GM12878 (cell line): ENCODE results near the gene IL18RAP. TPM values are rescaled to one million over a fixed set of nuclear protein-coding genes. Genes with fewer than 3 reads are reported as not detected.

Experiments used
- ATAC-seq: fragments of 200-7000 bp; cut with Tn5 transposase; 3 replicates; pipeline ENCODE4 v1.9.1; 2020; ENCODE audit warnings: mild to moderate bottlenecking, moderate library complexity
- BruUV-seq: library from RNA; stranded (reverse); fragments of 400-500 nt; replicated peaks from 2 replicates; lab custom pipeline; 2021; lab: Mats Ljungman, UMichigan
- CTCF ChIA-PET: fragments of 300-600 bp; sonication (Branson Sonifier 250); formaldehyde crosslinking; extraction: SDS; loops from one replicate; lab custom pipeline; 2021; ENCODE audit warnings: inconsistent platforms; lab: Yijun Ruan, JAX
- POLR2A ChIA-PET: fragments of 350-600 bp; formaldehyde crosslinking; extraction: SDS; loops from one replicate; lab custom pipeline; 2021; ENCODE audit warnings: inconsistent platforms; lab: Charles Lee
- RAD21 ChIA-PET: fragments of 300-600 bp; sonication (Branson Sonifier 250); formaldehyde crosslinking; loops from one replicate; lab custom pipeline; 2023; ENCODE audit warnings: antibody characterized with exemption; ENCODE audit not compliant: unreplicated experiment; lab: Charles Lee
- SMC1A ChIA-PET: fragments of 300-600 bp; sonication (Branson Sonifier 250); formaldehyde crosslinking; loops from one replicate; lab custom pipeline; 2023; ENCODE audit not compliant: unreplicated experiment, uncharacterized antibody; lab: Charles Lee
- DNase-seq: peaks from one replicate; pipeline ENCODE4 v3.0.0-alpha.2; 2011; ENCODE audit warnings: low read depth, low spot score
- FAIRE-seq: peaks from 3 replicates; lab custom pipeline; 2011; peaks lifted over from hg19 to GRCh38; lab: Jason Lieb, UNC
- H2AFZ ChIP-seq: 2 replicates; pipeline ENCODE4 v1.6.0; 2011; ENCODE audit warnings: low read depth, low read length, control low read depth; ENCODE audit not compliant: control insufficient read depth
- H3K27ac ChIP-seq: 2 replicates; pipeline ENCODE4 v1.5.1; 2011; ENCODE audit warnings: control low read depth; ENCODE audit not compliant: control insufficient read depth, insufficient read depth
- H3K27me3 ChIP-seq, 2 experiments: replicated peaks in 1 of 2; 2 replicates each; pipeline versions ENCODE4 v1.6.0 to v1.6.1; 2011; ENCODE audit warnings: low read length in 1 of 2; ENCODE audit not compliant: control insufficient read depth in 2 of 2, insufficient read depth in 2 of 2
- H3K36me3 ChIP-seq, 2 experiments: 2 replicates each; pipeline ENCODE4 v1.5.1; 2011; ENCODE audit warnings: low read length in 1 of 2; ENCODE audit not compliant: control insufficient read depth in 2 of 2, insufficient read depth in 2 of 2
- H3K4me1 ChIP-seq: 2 replicates; pipeline ENCODE4 v1.6.1; 2011; ENCODE audit warnings: mild to moderate bottlenecking, low read length, moderate library complexity, mixed read lengths; ENCODE audit not compliant: control insufficient read depth, insufficient read depth
- H3K4me2 ChIP-seq: 2 replicates; pipeline ENCODE4 v1.6.0; 2011; ENCODE audit warnings: control low read depth; ENCODE audit not compliant: control insufficient read depth, insufficient read depth
- H3K4me3 ChIP-seq: fragments of 200-600 bp; sonication (generic); 2 replicates; pipeline ENCODE4 v1.5.1; 2016
- H3K79me2 ChIP-seq: 2 replicates; pipeline ENCODE4 v1.6.0; 2011; ENCODE audit warnings: low read length; ENCODE audit not compliant: control insufficient read depth, insufficient read depth
- H3K9ac ChIP-seq: 2 replicates; pipeline ENCODE4 v1.8.0; 2011; ENCODE audit warnings: low read length, control low read depth, mixed read lengths; ENCODE audit not compliant: control insufficient read depth, insufficient read depth
- H3K9me3 ChIP-seq: replicated peaks from 3 replicates; pipeline ENCODE4 v1.5.1; 2011; ENCODE audit warnings: mild to moderate bottlenecking, low read length; ENCODE audit not compliant: control insufficient read depth, insufficient read depth
- H4K20me1 ChIP-seq: 2 replicates; pipeline ENCODE4 v1.6.0; 2011; ENCODE audit not compliant: control insufficient read depth, insufficient read depth
- BHLHE40 ChIP-seq, 2 experiments: fragments of 450-650 bp in 1 of 2; IDR thresholded peaks; 2 replicates each; pipeline ENCODE4 v1.6.1; 2011 to 2017; ENCODE audit warnings: low read depth in 2 of 2, borderline replicate concordance in 1 of 2, improper control_type of control experiment in 1 of 2, low read length in 1 of 2, mild to moderate bottlenecking in 1 of 2
- HDAC2 ChIP-seq: fragments of 200-600 bp; sonication (generic); IDR thresholded peaks from 2 replicates; pipeline ENCODE4 v1.6.1; 2017
- HDGF ChIP-seq: fragments of 450-650 bp; IDR thresholded peaks from 2 replicates; pipeline ENCODE4 v1.6.1; 2016; ENCODE audit warnings: antibody characterized with exemption
- JUNB ChIP-seq: IDR thresholded peaks from 2 replicates; pipeline ENCODE4 v1.6.1; 2016; ENCODE audit warnings: antibody characterized with exemption, mild to moderate bottlenecking
- KDM1A ChIP-seq: fragments of 200-600 bp; sonication (generic); IDR thresholded peaks from 2 replicates; pipeline ENCODE4 v1.6.1; 2016; ENCODE audit warnings: borderline replicate concordance
- MTA2 ChIP-seq: fragments of 450-650 bp; IDR thresholded peaks from 2 replicates; pipeline ENCODE4 v1.6.1; 2016; ENCODE audit warnings: low read depth, mild to moderate bottlenecking, moderate library complexity
- NBN ChIP-seq: fragments of 450-650 bp; IDR thresholded peaks from 2 replicates; pipeline ENCODE4 v1.6.1; 2016
- NR2C2 ChIP-seq: IDR thresholded peaks from 2 replicates; pipeline ENCODE4 v1.6.1; 2011; ENCODE audit warnings: borderline replicate concordance, low read depth; ENCODE audit not compliant: control insufficient read depth, insufficient read length
- RELB ChIP-seq: fragments of 450-650 bp; IDR thresholded peaks from 2 replicates; pipeline ENCODE4 v1.6.1; 2017; ENCODE audit warnings: low read depth, mild to moderate bottlenecking, moderate library complexity
- SMAD5 ChIP-seq: IDR thresholded peaks from 2 replicates; pipeline ENCODE4 v1.6.1; 2016; ENCODE audit warnings: antibody characterized with exemption, low read depth
- SMARCA5 ChIP-seq: fragments of 450-650 bp; IDR thresholded peaks from 2 replicates; pipeline ENCODE4 v1.6.1; 2017; ENCODE audit warnings: mild to moderate bottlenecking
- TAF1 ChIP-seq: IDR thresholded peaks from 2 replicates; pipeline ENCODE4 v1.6.1; 2011; ENCODE audit warnings: mild to moderate bottlenecking, low read depth, low read length, borderline replicate concordance
- TBL1XR1 ChIP-seq: IDR thresholded peaks from 2 replicates; pipeline ENCODE4 v1.6.1; 2012; ENCODE audit warnings: low read depth, low read length, improper control_type of control experiment
- ZZZ3 ChIP-seq: IDR thresholded peaks from 2 replicates; pipeline ENCODE4 v1.6.1; 2011; ENCODE audit warnings: low read depth; ENCODE audit not compliant: control insufficient read depth, insufficient read length
- WGBS: methylation state at CpG from one replicate; pipeline ENCODE4 v1.1.6; 2016; ENCODE audit warnings: low lambda C conversion rate; ENCODE audit not compliant: insufficient replicate concordance, insufficient coverage; ENCODE audit errors: missing lambda C conversion rate; 5-methylcytosine and 5-hydroxymethylcytosine counted together
- in situ Hi-C: fragments of 300-500 bp; cut with MboI; formaldehyde crosslinking; loops from 9 replicates; pipeline ENCODE4 v1.14.3; 2018; ENCODE audit warnings: mixed read lengths
- intact Hi-C: fragments of 100-400 bp; cut with micrococcal nuclease; formaldehyde crosslinking; loops from one replicate; pipeline ENCODE4 v1.14.2; 2022; ENCODE audit not compliant: unreplicated experiment
- polyA plus RNA-seq, 11 experiments: library from polyadenylated mRNA; depleted of rRNA in 4 of 11; unstranded in 6 of 11; stranded (reverse) in 5 of 11; fragments of >200 nt; fragmentation: Nextera tagmentation in 4 of 11; fragmentation: Illumina TruSeq in 1 of 11; extraction: Ambion mirVana in 4 of 11; extraction: Trizol in 1 of 11; gene quantifications; 1 replicate in 1 of 11; 2 replicates in 10 of 11; pipeline versions ENCODE4 v1.2.1 to v1.2.3, GENCODE V29; 2011 to 2016; ENCODE audit warnings: inconsistent platforms in 2 of 11, missing spikeins in 2 of 11, low read depth in 1 of 11
- total RNA-seq, 4 experiments: library from RNA; depleted of rRNA in 3 of 4; stranded (reverse); fragments of >200 nt in 3 of 4; fragmentation: Illumina TruSeq in 1 of 4; extraction: Trizol in 1 of 4; gene quantifications; 2 replicates each; pipeline versions ENCODE4 v1.2.1 to v1.2.3, GENCODE V29; 2013 to 2021
- TF ChIP-seq, protein P1 (sequence below): fragments of 450-650 bp; IDR thresholded peaks from 2 replicates; pipeline ENCODE4 v1.6.1; 2017; ENCODE audit warnings: borderline replicate concordance

Gene IL18RAP
- total and polyA plus RNA-seq, 10 of the 15 experiments (the other 5 are each of a cell fraction or from before 2014, with no cell fraction given): 0.37 to 1.6 (median 0.75) TPM; not detected in 1

- in situ Hi-C loops: loop anchor here (25.0 kb wide), 1 partner anchor 1041 kb away; no protein-coding TSS in a partner anchor
- no peak for ATAC-seq
These were observed 30.5 kb downstream of the IL18RAP start for GRCh38 chr2:102453501-102453900.

DNA sequence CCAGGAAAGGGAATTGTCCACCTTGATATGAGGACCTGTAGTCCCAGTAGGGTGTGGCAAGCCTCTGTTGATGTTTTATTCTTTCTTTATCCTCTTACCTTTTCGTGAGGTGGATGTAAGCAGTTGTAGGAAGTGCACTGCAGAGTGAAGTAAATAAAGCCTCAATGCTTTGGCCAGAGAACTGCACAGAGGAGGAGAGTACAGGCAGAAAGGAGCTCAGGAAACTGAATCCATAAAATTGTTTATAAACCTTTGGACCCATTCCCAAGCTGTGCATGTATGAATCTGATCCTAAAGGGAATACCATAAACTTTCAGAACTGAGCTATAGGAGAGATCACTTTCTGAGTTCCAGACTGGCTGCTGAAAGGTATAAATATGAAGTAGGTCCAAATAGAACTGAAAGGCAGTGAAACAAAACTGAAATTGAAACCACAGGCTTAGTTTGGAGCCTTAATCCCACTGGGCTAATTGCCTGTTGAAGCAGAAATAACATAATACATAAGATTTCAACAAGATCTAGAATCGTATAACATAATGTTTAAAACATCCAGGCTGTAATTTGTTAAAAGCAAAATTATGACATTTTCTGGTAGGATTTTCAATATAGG is 32.2 kb downstream of the IL18RAP start:
- Histone ChIP-seq H3K36me3 (no peaks in the 10 kb centered on the region), H3K9ac (no peak overlapping the region), H3K9me3 (no peaks in the 10 kb centered on the region), H3K4me3 (no peak overlapping the region), H3K4me2 (no peak overlapping the region), H4K20me1 (no peaks in the 10 kb centered on the region), H3K79me2 (no peaks in the 10 kb centered on the region), H3K27me3 (no peaks in the 10 kb centered on the region), H2AFZ (no peak overlapping the region), H3K27ac (no peak overlapping the region), H3K4me1 (no peaks in the 10 kb centered on the region)
- RAD21 ChIA-PET: no interaction called here
- intact Hi-C loops (no loop called here), in situ Hi-C loops (loop anchor here (25.0 kb wide), 1 partner anchor 1043 kb away; no protein-coding TSS in a partner anchor)
- no TSS peak for BruUV-seq
- POLR2A ChIA-PET: no interaction called here
- FAIRE-seq (no peak), DNase-seq (no peak), ATAC-seq (0 out of 3 replicates have a peak, but pooled peaks have one; percentile 30)
- SMC1A ChIA-PET: interaction anchor here (0.8 to 1.0 kb wide), 2 partner anchors 33 to 99 kb away, joined by 3 to 4 read pairs; partner anchors contain the start of gene IL18R1
- TF ChIP-seq NR2C2 (no peak), NBN (no peak), TAF1 (no peak), MTA2 (no peak), KDM1A (no peak), HDAC2 (no peak), BHLHE40 (IDR thresholded peaks at IDR 0.05; ENCODE audit: borderline replicate concordance in 1 of 2, low read depth in 2 of 2, low read length in 1 of 2) (no peak), RELB (no peak)
- TF ChIP-seq, protein P1, sequence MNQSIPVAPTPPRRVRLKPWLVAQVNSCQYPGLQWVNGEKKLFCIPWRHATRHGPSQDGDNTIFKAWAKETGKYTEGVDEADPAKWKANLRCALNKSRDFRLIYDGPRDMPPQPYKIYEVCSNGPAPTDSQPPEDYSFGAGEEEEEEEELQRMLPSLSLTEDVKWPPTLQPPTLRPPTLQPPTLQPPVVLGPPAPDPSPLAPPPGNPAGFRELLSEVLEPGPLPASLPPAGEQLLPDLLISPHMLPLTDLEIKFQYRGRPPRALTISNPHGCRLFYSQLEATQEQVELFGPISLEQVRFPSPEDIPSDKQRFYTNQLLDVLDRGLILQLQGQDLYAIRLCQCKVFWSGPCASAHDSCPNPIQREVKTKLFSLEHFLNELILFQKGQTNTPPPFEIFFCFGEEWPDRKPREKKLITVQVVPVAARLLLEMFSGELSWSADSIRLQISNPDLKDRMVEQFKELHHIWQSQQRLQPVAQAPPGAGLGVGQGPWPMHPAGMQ: no peak
- WGBS: 6% methylated on average over 2 of the region's 2 CpGs
- CTCF ChIA-PET: interaction anchor here (1.6 to 2.0 kb wide), 3 partner anchors 16 to 169 kb away, joined by 3 to 6 read pairs (median 5); partner anchors contain the start of gene SLC9A4

More at GRCh38 chr2:102453501-102453900, 30.5 kb downstream of the IL18RAP start:
- RAD21 ChIA-PET: interaction anchor here (1.5 to 1.6 kb wide), 2 partner anchors 213 to 622 kb away, joined by 3 to 5 read pairs; no protein-coding TSS in a partner anchor
- Histone ChIP-seq H3K9ac (no peak overlapping the region), H3K27me3 (no peaks in the 10 kb centered on the region), H4K20me1 (no peaks in the 10 kb centered on the region), H2AFZ (no peak overlapping the region), H3K36me3 (no peaks in the 10 kb centered on the region), H3K79me2 (no peaks in the 10 kb centered on the region), H3K4me1 (no peaks in the 10 kb centered on the region), H3K27ac (no peak overlapping the region), H3K9me3 (no peaks in the 10 kb centered on the region), H3K4me3 (no peak overlapping the region), H3K4me2 (no peak overlapping the region)
- FAIRE-seq (no peak), DNase-seq (no peak)
- intact Hi-C loops: loop anchor here (2.0 kb wide), 1 partner anchor 19 kb away; the partner anchor contains the start of gene SLC9A4
- WGBS: 64% methylated on average over 4 of the region's 4 CpGs
- SMC1A ChIA-PET: no interaction called here
- CTCF ChIA-PET: interaction anchor here (0.7 to 2.4 kb wide), 5 partner anchors 10 to 151 kb away, joined by 3 to 10 read pairs (median 5); partner anchors contain the start of gene SLC9A4
- BruUV-seq: no TSS peak
- POLR2A ChIA-PET: no interaction called here
- no peak for TF ChIP-seq HDGF
- TF ChIP-seq JUNB: no peak
- TF ChIP-seq SMAD5: no peak
- no peak for TF ChIP-seq SMARCA5
- TF ChIP-seq TBL1XR1: no peak
- no peak for TF ChIP-seq ZZZ3
